ENCODE data around the gene EPHA2.
"Not testable (repeated sequence)": the region's sequence is repeated elsewhere in the genome, so short reads cannot be mapped to it uniquely, and the experiment has no call there.

EPHA2 gene

GRCh38 chr1:16167331-16168143 is 11.7 kb upstream of the EPHA2 start:
- DNase-seq: peak; percentile 49

- no peak for DNase-seq
Measured at GRCh38 chr1:16166117-16166516, 10.2 kb upstream of the EPHA2 start.

GRCh38 chr1:16165548-16165947 is 9.7 kb upstream of the EPHA2 start:
- DNase-seq: no peak

- DNase-seq: no peak
Measured at GRCh38 chr1:16165073-16165364, 9.2 kb upstream of the EPHA2 start.

DNA sequence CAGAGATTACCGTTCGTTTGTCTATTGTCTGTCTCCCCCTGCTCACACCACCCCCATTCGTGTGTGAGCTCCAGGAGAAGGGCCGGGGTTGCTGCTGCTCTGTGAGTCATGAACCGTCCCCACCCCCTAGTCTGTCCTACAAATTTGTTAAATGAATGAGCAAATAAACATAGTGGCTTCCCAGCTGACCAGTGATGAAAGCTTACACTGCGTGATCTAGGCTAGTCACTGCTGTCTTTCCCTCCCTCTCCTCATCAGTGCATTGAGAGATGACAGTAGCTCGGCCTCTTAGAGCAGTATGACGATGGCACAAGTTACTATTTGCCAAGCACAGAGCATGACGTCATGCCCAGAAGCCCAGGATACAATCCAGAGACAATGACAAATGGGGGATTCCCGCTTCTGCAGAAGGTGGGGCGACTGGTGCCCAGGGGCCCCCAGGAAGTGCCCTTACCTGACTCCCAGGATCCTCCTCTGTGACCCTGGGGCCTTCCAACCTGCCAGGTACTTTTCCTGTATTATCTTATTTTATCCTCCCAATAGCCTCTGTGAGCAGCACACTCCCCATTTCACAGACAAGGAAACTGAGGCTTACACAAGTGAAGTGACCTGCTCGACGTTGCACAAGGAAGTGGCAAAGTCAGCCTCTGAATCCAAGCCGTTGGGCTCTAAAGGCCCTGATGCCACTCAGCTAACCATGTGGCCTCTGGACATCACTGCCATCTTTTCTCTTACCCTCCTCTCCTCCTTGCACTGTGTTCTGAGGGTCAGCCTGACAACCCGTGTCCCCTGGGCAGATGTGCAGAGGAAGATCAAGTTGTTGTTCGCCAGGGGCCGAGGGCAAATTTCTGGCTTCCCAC is 8.6 kb upstream of the EPHA2 start:
- no peak for DNase-seq

- not testable (repeated sequence) for DNase-seq
Measured at GRCh38 chr1:16163608-16164212, 7.8 kb upstream of the EPHA2 start.

DNA sequence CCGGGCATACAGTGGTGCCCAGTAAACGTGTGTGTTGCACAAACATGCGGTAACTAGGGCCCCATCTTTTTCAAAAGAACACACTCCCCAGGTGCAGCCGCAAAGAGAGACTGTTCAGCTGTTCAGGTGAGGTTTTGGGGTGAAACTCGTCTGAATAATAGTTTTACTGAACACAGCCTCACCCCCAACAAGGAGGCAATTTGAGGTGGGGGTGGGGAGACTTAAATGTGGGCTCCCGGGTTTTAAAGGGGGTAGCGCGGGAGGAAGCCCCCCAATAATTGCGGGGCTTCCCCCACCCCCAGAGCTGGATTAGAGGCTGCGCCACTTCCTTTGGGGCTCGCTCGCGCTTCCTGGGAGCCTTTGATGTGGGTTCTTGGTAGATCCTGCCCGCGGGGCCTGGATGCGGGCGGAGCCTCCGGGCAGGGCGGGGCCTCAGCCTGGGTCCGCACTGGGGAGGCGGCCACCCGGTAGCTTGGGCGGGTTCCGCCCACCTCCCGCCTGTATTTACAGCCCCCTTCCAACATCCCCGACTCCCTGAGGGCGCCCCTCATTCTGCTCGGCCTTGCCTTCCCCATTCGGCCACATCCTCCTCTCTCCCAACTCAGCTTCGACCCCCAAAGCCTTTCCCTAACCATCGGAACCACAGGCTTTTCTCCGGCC is 6.4 kb upstream of the EPHA2 start:
- DNase-seq: peak; percentile 36

GRCh38 chr1:16161717-16162116 is 5.8 kb upstream of the EPHA2 start:
- no peak for DNase-seq

- no peak for DNase-seq
Measured at GRCh38 chr1:16158993-16159831, 3.3 kb upstream of the EPHA2 start.

DNA sequence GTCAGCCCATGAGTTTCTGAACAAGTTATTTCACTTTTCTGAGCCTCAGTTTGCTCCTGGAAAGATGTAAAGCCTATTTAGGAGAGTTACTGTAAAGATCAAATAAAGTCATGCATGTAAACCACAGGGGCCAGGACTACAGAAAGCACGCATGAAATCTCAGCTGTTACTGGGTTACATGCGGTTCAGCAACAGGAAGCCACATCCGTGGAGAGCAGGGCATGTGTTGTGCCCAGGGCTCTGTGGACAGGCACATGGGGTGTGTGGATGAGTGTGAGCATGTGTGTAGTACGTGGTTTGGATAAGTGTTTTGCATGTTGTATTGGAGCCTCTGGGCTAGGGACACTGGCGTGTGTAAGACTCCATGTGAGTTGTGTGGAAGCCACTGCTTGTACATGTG is 2.2 kb upstream of the EPHA2 start:
- no peak for DNase-seq

GRCh38 chr1:16156848-16157495 is 1.1 kb upstream of the EPHA2 start:
- no peak for DNase-seq

- no peak for DNase-seq
Measured at GRCh38 chr1:16153999-16154673, 1.7 kb downstream of the EPHA2 start.

DNA sequence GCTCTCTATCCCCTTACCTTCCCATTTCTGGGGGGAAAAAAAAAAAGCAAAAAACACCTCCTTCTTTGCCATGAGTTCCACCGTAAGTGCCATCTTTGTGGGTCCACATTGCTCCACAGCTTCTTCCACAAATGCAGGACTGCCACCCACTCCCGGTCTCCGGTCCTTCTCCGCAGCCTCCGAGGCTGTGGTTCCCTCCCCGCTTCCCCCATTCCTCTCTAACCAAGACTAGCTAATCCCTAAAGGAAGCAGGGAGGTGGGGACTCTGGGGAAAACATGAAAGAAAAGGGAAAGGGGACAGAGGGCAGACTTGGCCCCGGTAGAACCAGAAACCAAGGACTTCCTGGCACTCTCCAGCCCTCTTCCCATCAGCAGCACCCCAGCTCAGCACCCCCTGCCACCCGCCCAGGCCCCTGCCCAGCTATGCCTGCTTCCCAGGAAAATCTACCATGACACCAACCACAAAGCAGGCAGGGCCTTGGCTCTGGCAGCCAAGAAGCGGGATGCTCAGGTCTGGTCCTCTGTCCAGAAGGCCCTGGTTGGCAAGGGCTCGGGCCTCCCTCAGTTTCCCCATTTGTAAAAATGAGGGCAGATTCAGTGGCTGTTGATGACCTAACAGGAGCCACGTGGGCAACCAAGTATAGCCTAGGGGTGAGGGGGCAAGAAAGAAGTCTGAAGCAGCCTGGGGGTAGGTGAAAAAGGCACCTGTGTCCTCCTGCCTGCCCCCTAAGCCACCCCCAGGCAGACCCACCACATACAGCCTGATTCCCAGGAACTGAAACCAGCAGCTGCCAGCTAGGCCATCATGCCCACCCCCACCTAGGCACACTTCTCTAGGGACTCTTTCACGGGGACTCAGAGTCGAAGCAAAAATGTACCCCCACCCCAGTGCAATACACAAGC is 2.5 kb downstream of the EPHA2 start:
- DNase-seq: no peak

DNA sequence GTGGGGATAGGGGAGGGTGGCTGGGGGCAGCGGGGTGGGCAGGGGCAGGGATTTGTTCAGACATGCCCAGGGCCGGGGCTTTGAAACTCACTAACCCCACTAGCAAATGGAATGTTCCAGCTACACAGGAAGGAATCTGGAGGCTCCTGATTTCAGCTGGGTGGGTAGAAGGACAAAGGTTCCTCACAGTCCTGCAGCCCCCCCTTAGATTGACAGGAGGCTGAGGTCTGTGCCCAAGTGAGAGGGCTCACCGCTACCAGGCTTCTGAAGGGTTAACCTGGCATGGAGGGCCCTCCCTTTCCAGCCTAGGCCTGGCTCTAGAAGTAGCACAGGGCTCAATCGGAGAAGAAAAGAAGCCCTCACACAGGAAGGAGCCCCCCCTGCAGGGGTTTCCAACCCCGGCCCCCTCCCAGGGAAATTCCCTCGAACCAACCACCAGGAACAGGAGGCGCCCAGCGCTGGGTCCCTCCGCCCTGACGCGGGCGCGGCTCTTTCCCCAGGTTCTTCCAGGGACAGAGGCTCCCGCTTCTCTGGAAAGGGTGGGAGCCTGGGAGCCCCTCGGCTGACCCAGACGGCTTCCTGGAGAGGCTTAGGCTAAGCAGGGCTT is 3.3 kb downstream of the EPHA2 start:
- DNase-seq: no peak

- no peak for DNase-seq
Measured at GRCh38 chr1:16151995-16152384, 3.9 kb downstream of the EPHA2 start.

- DNase-seq: no peak
Measured at GRCh38 chr1:16151196-16151994, 4.5 kb downstream of the EPHA2 start.

GRCh38 chr1:16150508-16150907 is 5.4 kb downstream of the EPHA2 start:
- DNase-seq: no peak

DNA sequence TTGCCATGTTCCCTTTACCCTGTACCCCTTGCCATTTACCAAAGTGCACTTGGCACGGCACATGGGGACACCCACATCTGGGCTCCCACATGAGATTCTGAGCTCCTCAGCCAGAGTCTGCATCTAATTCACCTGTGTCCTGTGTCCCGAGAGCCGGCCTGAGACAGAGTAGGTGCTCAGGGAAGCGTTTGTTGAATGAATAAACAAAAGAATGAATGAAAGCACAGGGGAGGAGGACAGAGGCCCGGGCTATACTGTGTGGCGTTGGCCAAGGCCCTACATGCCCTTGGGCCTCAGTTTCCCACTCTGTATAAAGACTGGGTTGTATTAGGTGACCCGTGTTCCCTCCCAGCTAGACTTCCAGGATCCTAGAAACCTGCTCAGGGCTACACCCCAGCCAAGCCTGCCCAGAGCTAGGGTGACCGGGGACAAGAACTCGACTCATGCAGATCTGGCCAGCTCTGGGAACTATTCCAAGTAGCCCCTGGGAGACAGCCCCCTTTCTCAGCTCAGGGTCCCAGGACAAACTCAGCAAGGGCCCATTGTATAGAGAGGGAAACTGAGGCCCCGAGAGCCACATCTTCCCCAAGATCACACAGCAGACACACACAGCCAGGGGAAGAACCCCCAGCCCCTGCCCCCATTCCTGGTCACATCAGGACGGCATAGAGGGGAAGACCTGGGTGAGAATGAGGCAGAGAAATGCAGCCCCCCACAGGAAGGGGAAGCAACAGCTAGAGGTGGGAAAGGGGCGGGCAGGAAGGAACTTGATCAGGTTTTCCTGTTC is 6.0 kb downstream of the EPHA2 start:
- no peak for DNase-seq
